Pancreas (tissue), 10 donors: Measurements from ENCODE around the gene ASB2. TPM values are rescaled to one million over a fixed set of nuclear protein-coding genes. Genes with fewer than 3 reads are reported as not detected.
A peak's percentile ranks its signal among the peaks of the same experiment; 100 is the strongest.

Source experiments
- ATAC-seq, 4 donors: fragments of 200-7000 bp; cut with Tn5 transposase; one replicate each; pipeline versions ENCODE4 v1.8.0 to v1.9.1; 2020; ENCODE audit warnings: mild to moderate bottlenecking in 4 of 4, moderate library complexity in 4 of 4
- DNase-seq, 6 donors: peaks; one replicate each; pipeline ENCODE4 v3.0.0-alpha.2; 2020
- FAIRE-seq: peaks from 2 replicates; lab custom pipeline; 2012; peaks lifted over from hg19 to GRCh38; lab: Jason Lieb, UNC
- H3K27ac ChIP-seq, 4 donors: fragments of 200-600 bp; sonication (generic); 1 replicate in 3 of 4; 2 replicates in 1 of 4; pipeline versions ENCODE4 v1.5.0 to v1.8.0; 2020
- H3K27me3 ChIP-seq, 4 donors: fragments of 200-600 bp; one replicate each; pipeline ENCODE4 v1.8.0; 2021
- H3K36me3 ChIP-seq, 3 donors: fragments of 200-600 bp; sonication (generic) in 1 of 3; one replicate each; pipeline versions ENCODE4 v1.5.0 to v1.8.0; 2020 to 2021
- H3K4me1 ChIP-seq, 3 donors: fragments of 200-600 bp; one replicate each; pipeline ENCODE4 v1.8.0; 2021
- H3K4me3 ChIP-seq, 4 donors: fragments of 200-600 bp; sonication (generic) in 2 of 4; one replicate each; pipeline versions ENCODE4 v1.5.0 to v1.8.0; 2020 to 2021
- H3K9me3 ChIP-seq, 4 donors: fragments of 200-600 bp; one replicate each; pipeline ENCODE4 v1.8.0; 2021
- CTCF ChIP-seq, 4 donors: fragments of 200-600 bp; sonication (generic) in 3 of 4; IDR thresholded peaks; one replicate each; pipeline versions ENCODE4 v1.5.0 to v1.8.0; 2021; ENCODE audit warnings: antibody characterized with exemption in 4 of 4
- WGBS, 2 donors: extraction: QIAGEN DNeasy Blood & Tissue Kit; methylation state at CpG; one replicate each; pipeline ENCODE4 v1.1.7; 2013; 5-methylcytosine and 5-hydroxymethylcytosine counted together
- intact Hi-C, 3 donors: fragments of 100-400 bp; cut with DNase I; formaldehyde crosslinking; loops; one replicate each; pipeline versions ENCODE4 v1.11.1 to v1.14.2; 2022
- polyA plus RNA-seq, 2 donors: library from polyadenylated mRNA; stranded (reverse); fragments of 200-250 nt; gene quantifications; one replicate each; pipeline ENCODE4 v1.2.3, GENCODE V29; 2013
- total RNA-seq, 6 donors: library from RNA; stranded (reverse); fragmentation: NEBNext Ultra II Directional in 4 of 6; extraction: Animal tissue kit (Norgen Biotek cat#: 25700) in 4 of 6; gene quantifications; one replicate each; pipeline versions ENCODE4 v1.2.1 to v1.2.4, GENCODE V29; 2021 to 2023
- donor health status: healthy with polysubstance abuse.
- donor health status: DM: no; HTN: no; CAD: no; lungs with moderate emphysema.
- donor health status: DM: no; HTN: no; CAD: no.
- donor health status: control.
- donor health status: control.
- donor health status: Bipolar disorder and iron deficiency.
- donor health status: DM: yes; HTN: yes; CAD: no.
- donor health status: DM: no; HTN: no; CAD: no.
- donor health status: DM: no; HTN: no; CAD: no.
- donor health status: DM: yes; HTN: yes; CAD: no.

Gene ASB2
- total and polyA plus RNA-seq, 8 donors = 0.09 to 1.4 (median 0.40) TPM

DNA sequence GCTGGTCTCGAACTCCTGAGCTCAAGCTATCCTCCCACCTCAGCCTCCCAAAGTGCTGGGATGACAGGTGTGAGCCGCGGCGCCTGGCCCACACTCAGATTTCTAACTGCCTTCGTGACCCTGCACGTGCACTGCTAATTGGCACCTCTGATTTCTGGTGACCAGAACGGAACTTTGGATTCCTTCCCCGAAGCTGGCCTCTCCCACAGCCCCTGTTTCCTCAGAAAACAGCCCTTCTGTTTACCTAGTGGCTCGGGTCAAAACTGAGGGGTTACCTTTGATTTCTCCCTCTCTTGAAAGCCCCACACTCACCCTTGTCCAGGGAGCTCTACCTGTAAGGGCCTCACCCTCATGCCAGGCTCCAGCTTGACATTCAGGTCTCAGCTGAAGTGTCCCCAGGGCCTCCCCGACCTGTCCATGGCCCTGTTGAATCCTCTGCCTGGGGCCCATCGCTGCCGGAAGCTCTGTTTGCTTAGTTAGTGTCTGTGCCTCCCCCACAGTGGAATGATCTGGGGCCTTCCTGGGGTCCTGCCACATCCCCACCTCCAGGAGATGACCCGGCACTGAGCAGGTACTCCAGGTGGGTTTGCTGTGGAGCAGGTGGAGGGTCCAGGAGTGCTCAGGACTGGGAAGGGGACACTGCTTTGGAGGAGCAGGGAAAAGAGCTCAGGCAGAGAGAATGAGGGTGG is 73.6 kb downstream of the ASB2 start:
- no peak overlapping the region for H3K27ac ChIP-seq
- intact Hi-C loops = no loop called here

GRCh38 chr14:93901813-93902212 is 74.6 kb downstream of the ASB2 start:
- Histone ChIP-seq H3K36me3 (no peaks in the 10 kb centered on the region), H3K27me3 (no peaks in the 10 kb centered on the region), H3K4me1 (peaks cover 0 to 4% (median 0%) of the 10 kb centered on the region in 3 donors), H3K4me3 (no peak overlapping the region), H3K9me3 (no peaks in the 10 kb centered on the region), H3K27ac (no peak overlapping the region)
- intact Hi-C loops = no loop called here
- DNase-seq (peak in 1 of 6 donors; percentile 11), ATAC-seq (peak in 3 of 4 donors; percentile 60 to 78 (median 61)), FAIRE-seq (no peak)
- no peak for TF ChIP-seq CTCF (IDR thresholded peaks at IDR 0.05)
- WGBS, 2 donors = 9% methylated on average over 6 of the region's 6 CpGs

More for the DNA sequence above, 73.6 kb downstream of the ASB2 start:
- WGBS, 2 donors = 90 to 91% methylated on average over 13 of the region's 13 CpGs
- no peak for FAIRE-seq
- TF ChIP-seq CTCF (IDR thresholded peaks at IDR 0.05) = no peak
- no peaks in the 10 kb centered on the region for H3K27me3 ChIP-seq
- ATAC-seq = no peak
- no peak overlapping the region for H3K4me3 ChIP-seq
- H3K9me3 ChIP-seq = no peaks in the 10 kb centered on the region
- H3K36me3 ChIP-seq = no peaks in the 10 kb centered on the region
- peaks cover 0 to 4% (median 0%) of the 10 kb centered on the region in 3 donors for H3K4me1 ChIP-seq
- DNase-seq = peak in 1 of 6 donors; percentile 36

GRCh38 chr14:93898731-93899130 is 77.6 kb downstream of the ASB2 start:
- Histone ChIP-seq H3K27ac (no peak overlapping the region), H3K4me3 (no peak overlapping the region), H3K4me1 (peaks cover 0 to 4% (median 0%) of the 10 kb centered on the region in 3 donors), H3K36me3 (no peaks in the 10 kb centered on the region), H3K27me3 (no peaks in the 10 kb centered on the region), H3K9me3 (no peaks in the 10 kb centered on the region)
- no peak for TF ChIP-seq CTCF (IDR thresholded peaks at IDR 0.05)
- intact Hi-C loops = no loop called here
- FAIRE-seq (no peak), ATAC-seq (no peak), DNase-seq (peak in 1 of 6 donors; percentile 25)
- WGBS, 2 donors = 84 to 85% methylated on average over 5 of the region's 5 CpGs

DNA sequence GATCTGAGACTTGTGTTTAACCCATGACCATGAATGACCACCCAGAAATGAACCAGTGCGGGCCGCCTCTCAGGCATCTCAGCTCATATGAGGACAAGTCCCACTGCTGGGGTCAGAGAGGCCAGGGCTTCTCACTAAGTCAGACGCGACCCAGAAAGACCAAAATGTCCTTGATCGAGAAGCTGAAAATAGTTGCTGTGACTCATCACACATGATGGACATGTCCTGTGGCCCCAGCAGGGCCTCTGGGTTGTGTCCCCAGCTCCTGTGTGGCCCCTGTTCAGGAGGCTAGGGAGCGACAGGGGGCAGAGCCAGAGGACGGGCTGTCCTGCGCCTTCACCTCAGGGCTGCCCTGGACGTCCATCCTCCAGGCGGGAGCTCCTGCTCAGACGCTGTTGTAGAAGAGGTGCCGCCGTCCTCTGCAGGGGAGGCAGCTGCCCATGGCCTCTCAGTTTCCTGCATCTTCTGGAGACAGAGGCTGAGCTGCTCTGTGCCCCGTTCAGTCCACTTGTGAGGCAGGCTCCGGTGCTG is 78.2 kb downstream of the ASB2 start:
- TF ChIP-seq CTCF (IDR thresholded peaks at IDR 0.05) = no peak
- H3K36me3 ChIP-seq = no peaks in the 10 kb centered on the region
- WGBS, 2 donors = 83 to 86% methylated on average over 15 of the region's 15 CpGs
- no peak overlapping the region for H3K4me3 ChIP-seq
- ATAC-seq (no peak), FAIRE-seq (no peak), DNase-seq (peak in 1 of 6 donors; percentile 44)
- H3K4me1 ChIP-seq = peaks cover 0 to 4% (median 0%) of the 10 kb centered on the region in 3 donors
- no peaks in the 10 kb centered on the region for H3K9me3 ChIP-seq
- intact Hi-C loops = no loop called here
- no peaks in the 10 kb centered on the region for H3K27me3 ChIP-seq
- H3K27ac ChIP-seq = no peak overlapping the region

DNA sequence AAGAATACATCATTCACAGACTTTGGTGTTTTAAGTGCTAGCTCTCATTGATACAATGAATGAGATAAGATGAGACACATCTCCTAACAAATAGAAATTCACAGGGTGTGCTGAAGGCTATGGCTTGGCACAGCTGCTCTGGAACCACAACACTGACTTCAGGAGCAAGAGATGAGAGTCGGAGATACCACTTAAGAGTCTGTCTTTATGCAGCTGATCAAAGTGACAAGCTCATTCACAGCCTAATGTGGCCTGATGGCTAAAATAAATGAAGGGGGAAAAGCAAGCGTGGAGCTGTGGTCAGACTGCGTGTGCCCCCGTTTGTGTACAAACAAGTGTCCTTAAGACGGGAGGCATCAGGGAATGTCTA is 78.9 kb downstream of the ASB2 start:
- peaks cover 0 to 4% (median 0%) of the 10 kb centered on the region in 3 donors for H3K4me1 ChIP-seq
- no peaks in the 10 kb centered on the region for H3K9me3 ChIP-seq
- DNase-seq = peak in 1 of 6 donors; percentile 2
- FAIRE-seq = no peak
- WGBS, 2 donors = 82% methylated on average over 5 of the region's 5 CpGs
- H3K4me3 ChIP-seq = no peak overlapping the region
- H3K27ac ChIP-seq = no peak overlapping the region
- TF ChIP-seq CTCF (IDR thresholded peaks at IDR 0.05) = no peak
- H3K27me3 ChIP-seq = no peaks in the 10 kb centered on the region
- H3K36me3 ChIP-seq = no peaks in the 10 kb centered on the region
- no peak for ATAC-seq
- intact Hi-C loops = no loop called here
